IMR-90 (cell line): ENCODE data around the gene MRPL48. TPM values are rescaled to one million over a fixed set of nuclear protein-coding genes. Genes with fewer than 3 reads are reported as not detected.

Source experiments
- ATAC-seq: fragments of 200-7000 bp; cut with Tn5 transposase; 2 replicates; pipeline ENCODE4 v1.9.1; 2020; ENCODE audit warnings: low read depth, mild to moderate bottlenecking, moderate library complexity
- BruUV-seq: library from RNA; stranded (reverse); fragments of 400-500 nt; replicated peaks from 2 replicates; lab custom pipeline; 2021; lab: Mats Ljungman, UMichigan
- CTCF ChIA-PET: fragments of 300-600 bp; formaldehyde crosslinking; extraction: SDS; loops from one replicate; lab custom pipeline; 2021; ENCODE audit warnings: antibody characterized with exemption; lab: Yijun Ruan, JAX
- POLR2A ChIA-PET: fragments of 300-600 bp; sonication (Branson Sonifier 250); formaldehyde crosslinking; loops from one replicate; lab custom pipeline; 2022; ENCODE audit warnings: antibody characterized with exemption; ENCODE audit not compliant: unreplicated experiment; lab: Charles Lee
- DNase-seq: peaks from one replicate; pipeline ENCODE4 v3.0.0; 2013
- H2AFZ ChIP-seq: replicated peaks from 2 replicates; pipeline ENCODE3; 2013; ENCODE audit warnings: low read length, mild to moderate bottlenecking; ENCODE audit not compliant: poor library complexity
- H2AK5ac ChIP-seq: 2 replicates; pipeline ENCODE4 v1.6.1; 2013; ENCODE audit warnings: low read depth, low read length, inconsistent platforms
- H2AK9ac ChIP-seq: replicated peaks from 2 replicates; pipeline ENCODE3; 2013; ENCODE audit warnings: mild to moderate bottlenecking, low read depth, low read length, moderate library complexity; ENCODE audit not compliant: poor library complexity
- H2BK120ac ChIP-seq: 2 replicates; pipeline ENCODE4 v1.6.1; 2013; ENCODE audit warnings: low read depth, low read length, inconsistent platforms
- H2BK15ac ChIP-seq: 3 replicates; pipeline ENCODE4 v1.6.1; 2013; ENCODE audit warnings: low read depth, low read length, inconsistent platforms
- H2BK20ac ChIP-seq: 2 replicates; pipeline ENCODE4 v1.6.1; 2013; ENCODE audit warnings: low read depth, mild to moderate bottlenecking, inconsistent platforms, low read length, moderate library complexity
- H2BK5ac ChIP-seq: 2 replicates; pipeline ENCODE4 v1.6.1; 2013; ENCODE audit warnings: mild to moderate bottlenecking, low read depth, low read length, inconsistent platforms; ENCODE audit not compliant: poor library complexity, severe bottlenecking
- H3K14ac ChIP-seq: replicated peaks from 2 replicates; pipeline ENCODE4 v1.6.1; 2013; ENCODE audit warnings: low read depth, low read length, inconsistent platforms
- H3K18ac ChIP-seq: 2 replicates; pipeline ENCODE4 v1.6.1; 2013; ENCODE audit warnings: low read depth, low read length, control low read depth
- H3K23ac ChIP-seq: 2 replicates; pipeline ENCODE4 v1.6.1; 2013; ENCODE audit warnings: low read depth, low read length, inconsistent platforms
- H3K27ac ChIP-seq: 2 replicates; pipeline ENCODE4 v1.5.1; 2013; ENCODE audit warnings: mild to moderate bottlenecking, control low read depth, low read length; ENCODE audit not compliant: insufficient read depth
- H3K27me3 ChIP-seq: 2 replicates; pipeline ENCODE4 v1.6.1; 2013; ENCODE audit warnings: low read length; ENCODE audit not compliant: control insufficient read depth, insufficient read depth
- H3K36me3 ChIP-seq: 2 replicates; pipeline ENCODE4 v1.6.1; 2013; ENCODE audit warnings: low read length, mixed read lengths; ENCODE audit not compliant: control insufficient read depth, insufficient read depth
- H3K4ac ChIP-seq: 2 replicates; pipeline ENCODE4 v1.6.1; 2013; ENCODE audit warnings: low read depth, low read length, inconsistent platforms
- H3K4me1 ChIP-seq: 2 replicates; pipeline ENCODE4 v1.6.1; 2013; ENCODE audit warnings: low read length, mixed read lengths; ENCODE audit not compliant: control insufficient read depth, insufficient read depth
- H3K4me2 ChIP-seq: 2 replicates; pipeline ENCODE4 v1.6.1; 2013; ENCODE audit warnings: low read depth, mild to moderate bottlenecking, control low read depth, low read length, moderate library complexity
- H3K4me3 ChIP-seq: 2 replicates; pipeline ENCODE4 v1.5.1; 2013; ENCODE audit warnings: low read depth, mild to moderate bottlenecking, control low read depth, low read length, moderate library complexity; ENCODE audit not compliant: insufficient read depth
- H3K56ac ChIP-seq: 2 replicates; pipeline ENCODE4 v1.6.1; 2013; ENCODE audit warnings: low read length, inconsistent platforms; ENCODE audit not compliant: insufficient read depth; ENCODE audit errors: extremely low read depth
- H3K79me1 ChIP-seq, 2 experiments: 2 replicates each; pipeline ENCODE4 v1.6.1; 2013; ENCODE audit warnings: low read length in 2 of 2, inconsistent platforms in 1 of 2, low read depth in 1 of 2
- H3K9ac ChIP-seq: 2 replicates; pipeline ENCODE4 v1.6.1; 2013; ENCODE audit warnings: low read depth, low read length, control low read depth
- H3K9me1 ChIP-seq: 2 replicates; pipeline ENCODE4 v1.6.1; 2013; ENCODE audit warnings: low read length, inconsistent platforms; ENCODE audit not compliant: insufficient read depth
- H3K9me3 ChIP-seq: 2 replicates; pipeline ENCODE4 v1.6.1; 2013; ENCODE audit warnings: low read length; ENCODE audit not compliant: control insufficient read depth, insufficient read depth
- H4K20me1 ChIP-seq: 2 replicates; pipeline ENCODE4 v1.6.1; 2013; ENCODE audit warnings: low read length, inconsistent platforms; ENCODE audit not compliant: insufficient read depth
- H4K5ac ChIP-seq: 2 replicates; pipeline ENCODE4 v1.6.1; 2013; ENCODE audit warnings: mild to moderate bottlenecking, low read depth, low read length, control low read depth
- H4K8ac ChIP-seq, 2 experiments: 2 replicates each; pipeline ENCODE4 v1.6.1; 2013; ENCODE audit warnings: low read depth in 2 of 2, low read length in 2 of 2, control low read depth in 1 of 2, inconsistent platforms in 1 of 2
- H4K91ac ChIP-seq: 2 replicates; pipeline ENCODE4 v1.6.1; 2013; ENCODE audit warnings: low read depth, low read length, inconsistent platforms; ENCODE audit not compliant: insufficient read depth
- BHLHE40 ChIP-seq: fragments of 150-350 bp; IDR thresholded peaks from 2 replicates; pipeline ENCODE4 v1.6.1; 2016; ENCODE audit warnings: mild to moderate bottlenecking, low read depth, low read length
- CEBPB ChIP-seq: IDR thresholded peaks from 2 replicates; pipeline ENCODE4 v1.6.1; 2012; ENCODE audit warnings: low read depth, low read length, improper control_type of control experiment
- CHD1 ChIP-seq: IDR thresholded peaks from 2 replicates; pipeline ENCODE4 v1.6.1; 2012; ENCODE audit warnings: low read depth, low read length, improper control_type of control experiment
- CTCF ChIP-seq: conservative IDR thresholded peaks from 2 replicates; pipeline ENCODE4 v1.5.1; 2012; ENCODE audit warnings: mild to moderate bottlenecking, low read depth, low read length, improper control_type of control experiment
- ELK1 ChIP-seq: fragments of 150-350 bp; IDR thresholded peaks from 2 replicates; pipeline ENCODE4 v1.6.1; 2016; ENCODE audit warnings: low read depth, mild to moderate bottlenecking, low read length, moderate library complexity, borderline replicate concordance
- FOS ChIP-seq: fragments of 150-350 bp; IDR thresholded peaks from 2 replicates; pipeline ENCODE4 v1.6.1; 2016; ENCODE audit warnings: low read depth, low read length
- MAFK ChIP-seq: IDR thresholded peaks from 2 replicates; pipeline ENCODE4 v1.6.1; 2012; ENCODE audit warnings: low read depth, low read length, improper control_type of control experiment
- MAZ ChIP-seq: IDR thresholded peaks from 2 replicates; pipeline ENCODE4 v1.6.1; 2012; ENCODE audit warnings: low read depth, mild to moderate bottlenecking, low read length, improper control_type of control experiment, moderate library complexity, borderline replicate concordance
- MXI1 ChIP-seq: IDR thresholded peaks from 2 replicates; pipeline ENCODE4 v1.6.1; 2012; ENCODE audit warnings: low read depth, mild to moderate bottlenecking, low read length, moderate library complexity, borderline replicate concordance
- NFE2L2 ChIP-seq: fragments of 150-350 bp; IDR thresholded peaks from 2 replicates; pipeline ENCODE4 v1.6.1; 2016; ENCODE audit warnings: low read depth, mild to moderate bottlenecking, low read length
- POLR2A ChIP-seq: IDR thresholded peaks from 2 replicates; pipeline ENCODE4 v1.6.1; 2012; ENCODE audit warnings: mild to moderate bottlenecking, low read depth, low read length
- RAD21 ChIP-seq: IDR thresholded peaks from 2 replicates; pipeline ENCODE4 v1.6.1; 2012; ENCODE audit warnings: low read length, improper control_type of control experiment
- RCOR1 ChIP-seq: IDR thresholded peaks from 2 replicates; pipeline ENCODE4 v1.6.1; 2012; ENCODE audit warnings: mild to moderate bottlenecking, low read length, improper control_type of control experiment; ENCODE audit not compliant: insufficient replicate concordance
- RFX5 ChIP-seq: IDR thresholded peaks from 2 replicates; pipeline ENCODE4 v1.8.0; 2012; ENCODE audit warnings: low read depth, mild to moderate bottlenecking, low read length, moderate library complexity
- SMC3 ChIP-seq: fragments of 150-350 bp; IDR thresholded peaks from 2 replicates; pipeline ENCODE4 v1.6.1; 2016; ENCODE audit warnings: low read depth, mild to moderate bottlenecking, antibody characterized with exemption, low read length, moderate library complexity
- USF2 ChIP-seq: fragments of 150-350 bp; IDR thresholded peaks from 2 replicates; pipeline ENCODE4 v1.6.1; 2017; ENCODE audit warnings: mild to moderate bottlenecking, antibody characterized with exemption, low read length, low read depth
- WGBS, 2 experiments: methylation state at CpG; one replicate each; pipeline versions ENCODE4 v1.1.5 to v1.1.7; 2013; ENCODE audit warnings: missing lambda C conversion rate in 2 of 2; ENCODE audit not compliant: insufficient read length in 1 of 2; ENCODE audit errors: extremely low coverage in 2 of 2; 5-methylcytosine and 5-hydroxymethylcytosine counted together
- dilution Hi-C: fragments of 300-500 bp; cut with HindIII; formaldehyde crosslinking; loops from one replicate; pipeline ENCODE4 v1.14.3; 2018; ENCODE audit warnings: low sequenced_read_pairs; ENCODE audit not compliant: unreplicated experiment
- in situ Hi-C: fragments of 300-500 bp; cut with MboI; formaldehyde crosslinking; loops from 3 replicates; pipeline ENCODE4 v1.14.3; 2019; ENCODE audit warnings: low sequenced_read_pairs, inconsistent platforms, mixed read lengths
- intact Hi-C: fragments of 100-400 bp; cut with micrococcal nuclease; formaldehyde crosslinking; loops from 2 replicates; pipeline ENCODE4 v1.10.0; 2022
- polyA plus RNA-seq, 3 experiments: library from polyadenylated mRNA; depleted of rRNA; stranded (reverse); fragments of >200 nt; gene quantifications; 2 replicates each; pipeline ENCODE4 v1.2.3, GENCODE V29; 2012; ENCODE audit warnings: low replicate concordance in 1 of 3
- total RNA-seq: library from RNA; depleted of rRNA; stranded (reverse); fragments of >200 nt; gene quantifications from 2 replicates; pipeline ENCODE4 v1.2.3, GENCODE V29; 2012

MRPL48 gene
- total and polyA plus RNA-seq, 2 of the 4 experiments (the other 2 are of a cell fraction) = 24.0 to 29.4 TPM

GRCh38 chr11:73748300-73748699, 39.4 kb upstream of the MRPL48 start:
- Histone ChIP-seq H2BK120ac (no peak overlapping the region), H3K4me2 (no peak overlapping the region), H3K14ac (no peak overlapping the region), H2BK20ac (no peak overlapping the region), H3K27me3 (no peaks in the 10 kb centered on the region), H3K79me1 (peaks cover 12 to 59% of the 10 kb centered on the region in 2 experiments), H2BK15ac (no peak overlapping the region), H3K9ac (no peak overlapping the region), H3K56ac (no peak overlapping the region), H3K18ac (no peak overlapping the region), H4K5ac (no peak overlapping the region), H2AFZ (no peak overlapping the region), H3K27ac (no peak overlapping the region), H4K8ac (no peak overlapping the region), H3K23ac (no peak overlapping the region), H2BK5ac (no peak overlapping the region), H2AK9ac (no peak overlapping the region), H3K4me1 (no peaks in the 10 kb centered on the region), H2AK5ac (no peak overlapping the region), H3K9me1 (peaks cover 11% of the 10 kb centered on the region), H3K36me3 (peaks cover 4% of the 10 kb centered on the region), H4K20me1 (peaks cover 88% of the 10 kb centered on the region), H3K9me3 (no peaks in the 10 kb centered on the region), H3K4ac (no peak overlapping the region), H3K4me3 (no peak overlapping the region), H4K91ac (no peak overlapping the region)
- WGBS, 2 experiments = 80% methylated on average over 1 of the region's 5 CpGs; no CpG with 5 or more reads in 1 of the 2 experiments
- intact Hi-C loops = no loop called here
- ChIA-PET CTCF (no interaction called here), POLR2A (no interaction called here)
- DNase-seq = no peak
- TF ChIP-seq SMC3 = no peak
- TF ChIP-seq NFE2L2 = no peak
- no peak for TF ChIP-seq POLR2A
- TF ChIP-seq CEBPB = no peak
- TF ChIP-seq MXI1 = no peak
- no peak for TF ChIP-seq RAD21
- TF ChIP-seq FOS = no peak
- TF ChIP-seq USF2 = no peak
- no peak for TF ChIP-seq BHLHE40
- TF ChIP-seq MAFK = no peak
- TF ChIP-seq CHD1 = no peak
- TF ChIP-seq CTCF = no peak
- TF ChIP-seq RFX5 = no peak
- TF ChIP-seq RCOR1 = no peak
- no peak for TF ChIP-seq ELK1
- no peak for TF ChIP-seq MAZ
- in situ Hi-C loops = no loop called here
- BruUV-seq = no TSS peak
- dilution Hi-C loops = no loop called here
- no peak for ATAC-seq
